GM13977 (cell line): Measurements from ENCODE around the gene CREB5.

Source experiments
- DNase-seq: peaks from one replicate; pipeline ENCODE4 v3.0.0; 2012; ENCODE audit warnings: low spot score
- in situ Hi-C: fragments of 300-500 bp; cut with MboI; formaldehyde crosslinking; loops from one replicate; pipeline ENCODE4 v1.12.0; 2022; ENCODE audit warnings: low sequenced_read_pairs, low pct_unique_long_range_greater_than_20kb, mixed read lengths, inconsistent platforms; ENCODE audit not compliant: unreplicated experiment
- TF ChIP-seq, protein P1 (sequence below): IDR thresholded peaks from 2 replicates; pipeline ENCODE4 v1.5.1; 2012; ENCODE audit warnings: mild to moderate bottlenecking, control low read depth; ENCODE audit not compliant: insufficient read depth; ENCODE audit errors: extremely low read depth, missing control alignments

The CREB5 gene

DNA sequence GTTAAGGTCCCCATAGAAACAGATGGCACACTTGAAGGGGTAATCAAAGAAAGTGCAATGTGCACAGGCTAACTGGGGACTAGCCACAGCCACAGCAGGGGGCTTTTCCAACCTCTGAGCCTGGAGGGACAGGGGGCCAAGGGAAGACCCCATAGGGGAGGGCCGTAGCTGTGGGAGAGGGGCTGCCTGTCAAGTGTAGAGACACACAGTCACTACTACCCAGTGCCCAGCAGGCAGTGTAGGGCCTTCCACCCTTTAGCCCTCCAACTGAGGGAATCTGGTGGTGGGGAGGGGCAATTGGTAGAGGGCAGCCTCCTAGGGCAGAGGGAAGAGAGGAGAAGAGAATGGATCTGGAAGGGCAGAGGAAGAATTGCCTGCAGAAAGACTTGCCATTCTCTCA, 54.6 kb downstream of the CREB5 start:
- no peak for DNase-seq
- in situ Hi-C loops: no loop called here
- TF ChIP-seq, protein P1, sequence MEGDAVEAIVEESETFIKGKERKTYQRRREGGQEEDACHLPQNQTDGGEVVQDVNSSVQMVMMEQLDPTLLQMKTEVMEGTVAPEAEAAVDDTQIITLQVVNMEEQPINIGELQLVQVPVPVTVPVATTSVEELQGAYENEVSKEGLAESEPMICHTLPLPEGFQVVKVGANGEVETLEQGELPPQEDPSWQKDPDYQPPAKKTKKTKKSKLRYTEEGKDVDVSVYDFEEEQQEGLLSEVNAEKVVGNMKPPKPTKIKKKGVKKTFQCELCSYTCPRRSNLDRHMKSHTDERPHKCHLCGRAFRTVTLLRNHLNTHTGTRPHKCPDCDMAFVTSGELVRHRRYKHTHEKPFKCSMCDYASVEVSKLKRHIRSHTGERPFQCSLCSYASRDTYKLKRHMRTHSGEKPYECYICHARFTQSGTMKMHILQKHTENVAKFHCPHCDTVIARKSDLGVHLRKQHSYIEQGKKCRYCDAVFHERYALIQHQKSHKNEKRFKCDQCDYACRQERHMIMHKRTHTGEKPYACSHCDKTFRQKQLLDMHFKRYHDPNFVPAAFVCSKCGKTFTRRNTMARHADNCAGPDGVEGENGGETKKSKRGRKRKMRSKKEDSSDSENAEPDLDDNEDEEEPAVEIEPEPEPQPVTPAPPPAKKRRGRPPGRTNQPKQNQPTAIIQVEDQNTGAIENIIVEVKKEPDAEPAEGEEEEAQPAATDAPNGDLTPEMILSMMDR: no peak

- in situ Hi-C loops: no loop called here
- DNase-seq: no peak
- TF ChIP-seq, protein P1: no peak
Observed at GRCh38 chr7:28469562-28469961, 57.2 kb downstream of the CREB5 start.

DNA sequence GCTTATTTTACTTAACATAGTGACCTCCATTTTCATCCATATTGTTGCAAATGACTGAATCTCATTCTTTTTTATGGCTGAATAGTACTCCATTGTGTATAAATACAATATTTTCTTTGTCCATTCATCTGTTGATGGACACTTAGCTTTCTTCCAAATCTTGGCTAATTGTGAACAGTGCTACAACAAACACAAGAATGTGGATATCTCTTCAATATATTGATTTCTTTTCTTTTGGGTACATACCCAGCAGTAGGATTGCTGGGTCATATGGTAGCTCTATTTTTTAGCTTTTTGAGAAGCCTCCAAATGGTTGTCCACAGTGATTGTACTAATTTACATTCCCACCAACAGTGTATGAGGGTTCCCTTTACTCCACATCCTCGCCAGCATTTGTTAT, 58.0 kb downstream of the CREB5 start:
- TF ChIP-seq, protein P1: no peak
- no peak for DNase-seq
- in situ Hi-C loops: no loop called here

DNA sequence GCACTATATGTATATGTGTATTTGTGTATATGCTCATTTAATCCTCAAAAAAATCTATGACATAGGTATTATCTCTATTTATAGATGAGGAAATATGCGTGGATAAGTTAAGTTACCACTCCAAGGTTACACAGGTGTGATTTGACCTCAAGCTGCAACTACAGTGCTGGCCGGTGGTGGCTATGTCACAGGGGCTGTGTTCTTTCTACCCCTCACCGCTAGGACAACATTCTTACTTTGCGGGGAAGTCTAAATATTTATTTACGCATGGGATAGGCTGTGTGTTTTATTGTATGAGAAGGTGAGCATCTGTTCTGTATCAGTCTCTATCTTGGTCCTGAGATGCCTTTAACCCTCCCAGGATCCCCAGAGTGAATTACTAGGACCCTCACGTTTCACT, 60.0 kb downstream of the CREB5 start:
- TF ChIP-seq, protein P1: no peak
- in situ Hi-C loops: no loop called here
- no peak for DNase-seq

GRCh38 chr7:28473571-28474281, 61.4 kb downstream of the CREB5 start:
- TF ChIP-seq, protein P1: no peak
- in situ Hi-C loops: no loop called here
- DNase-seq: no peak

DNA sequence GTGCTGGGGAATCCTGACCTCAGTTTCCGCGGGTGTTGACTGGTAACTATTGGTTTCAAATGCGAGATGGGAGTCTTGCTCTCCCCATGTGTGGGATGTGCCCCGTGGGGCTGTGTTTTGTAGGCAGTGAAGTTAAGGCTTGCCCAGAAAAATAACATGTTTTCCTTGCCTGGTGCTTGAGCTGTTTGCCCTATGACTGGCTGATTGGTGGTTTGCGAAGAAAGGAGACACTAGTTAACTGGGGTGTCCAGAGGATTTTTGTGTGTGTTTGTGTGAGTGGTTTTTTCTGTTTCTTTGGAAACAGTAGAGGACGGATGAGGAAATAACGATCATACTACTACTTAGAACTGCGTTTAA, 61.9 kb downstream of the CREB5 start:
- in situ Hi-C loops: no loop called here
- TF ChIP-seq, protein P1: no peak
- DNase-seq: no peak

GRCh38 chr7:28474640-28475039, 62.3 kb downstream of the CREB5 start:
- TF ChIP-seq, protein P1: no peak
- in situ Hi-C loops: no loop called here
- DNase-seq: no peak
